Measurements from ENCODE around the gene SPATS2.
"Not testable (repeated sequence)": the region's sequence is repeated elsewhere in the genome, so short reads cannot be mapped to it uniquely, and the experiment has no call there.

The SPATS2 gene

GRCh38 chr12:49367381-49368239 is at the start of gene SPATS2:
Gene SPATS2 (plus strand): TSS chr12:49367462. CDS start chr12:49461013, 93,551 bp downstream.
- DNase-seq, result peak; percentile 23

- not testable (repeated sequence) for DNase-seq
Observed at GRCh38 chr12:49320411-49321103, 46.7 kb upstream of the SPATS2 start.

GRCh38 chr12:49322367-49322707 is 44.9 kb upstream of the SPATS2 start:
- no peak for DNase-seq

- DNase-seq, result peak; percentile 94
Observed at GRCh38 chr12:49322708-49323523, 44.3 kb upstream of the SPATS2 start, which contains the start of gene TROAP. Gene TROAP (plus strand): TSS chr12:49323255. CDS start chr12:49323609, 354 bp downstream.

GRCh38 chr12:49323524-49324097 is 43.7 kb upstream of the SPATS2 start:
- DNase-seq, result no peak

- no peak for DNase-seq
Observed at GRCh38 chr12:49325606-49326005, 41.7 kb upstream of the SPATS2 start.

GRCh38 chr12:49327368-49327767 is 39.9 kb upstream of the SPATS2 start:
- no peak for DNase-seq

- DNase-seq, result no peak
Observed at GRCh38 chr12:49327887-49328286, 39.4 kb upstream of the SPATS2 start.

GRCh38 chr12:49328816-49329215 is 38.4 kb upstream of the SPATS2 start:
- no peak for DNase-seq

- no peak for DNase-seq
Observed at GRCh38 chr12:49330032-49330619, 37.1 kb upstream of the SPATS2 start.

GRCh38 chr12:49330631-49331379 is 36.5 kb upstream of the SPATS2 start:
- no peak for DNase-seq

GRCh38 chr12:49331380-49332222 is 35.7 kb upstream of the SPATS2 start:
- peak; percentile 13 for DNase-seq

GRCh38 chr12:49332441-49332861 is 34.8 kb upstream of the SPATS2 start:
- no peak for DNase-seq

GRCh38 chr12:49332891-49333371 is 34.3 kb upstream of the SPATS2 start:
- no peak for DNase-seq

- DNase-seq, result not testable (repeated sequence)
Observed at GRCh38 chr12:49333778-49334177, 33.5 kb upstream of the SPATS2 start.

GRCh38 chr12:49334226-49334625 is 33.0 kb upstream of the SPATS2 start:
- DNase-seq, result no peak

- no peak for DNase-seq
Observed at GRCh38 chr12:49334681-49335080, 32.6 kb upstream of the SPATS2 start.

GRCh38 chr12:49335118-49335954 is 31.9 kb upstream of the SPATS2 start:
- DNase-seq, result no peak

- no peak for DNase-seq
Observed at GRCh38 chr12:49335955-49336644, 31.2 kb upstream of the SPATS2 start.
